Activated T-cell treated with anti-CD3 and anti-CD28 coated beads, Interleukin-2, amount 50 U/mL, for 72 hours (primary cell): ENCODE results near the gene CD80. TPM values are rescaled to one million over a fixed set of nuclear protein-coding genes. Genes with fewer than 3 reads are reported as not detected.
"Not testable (repeated sequence)": the region's sequence is repeated elsewhere in the genome, so short reads cannot be mapped to it uniquely, and the experiment has no call there.

ENCODE experiments used
- ATAC-seq, 2 donors: fragments of 150-1000 bp; cut with Tn5 transposase; replicated peaks in 1 of 2; 2 replicates each; pipeline ENCODE4 v1.10.0; 2021; ENCODE audit warnings: moderate library complexity in 2 of 2, mild to moderate bottlenecking in 1 of 2
- DNase-seq, 2 donors: peaks; one replicate each; pipeline ENCODE4 v3.0.0; 2021 to 2022; ENCODE audit warnings: mixed read lengths in 1 of 2
- H3K27ac Mint-ChIP-seq: one replicate; pipeline ENCODE4 v1.8.0; 2022; ENCODE audit warnings: mild to moderate bottlenecking, moderate library complexity, mixed read lengths
- H3K27me3 Mint-ChIP-seq: one replicate; pipeline ENCODE4 v1.8.0; 2022; ENCODE audit warnings: low read depth, mixed read lengths
- H3K36me3 Mint-ChIP-seq, 2 donors: one replicate each; pipeline ENCODE4 v1.8.0; 2022; ENCODE audit warnings: mixed read lengths in 2 of 2, mild to moderate bottlenecking in 1 of 2; ENCODE audit not compliant: insufficient read depth in 2 of 2
- H3K4me1 Mint-ChIP-seq: one replicate; pipeline ENCODE4 v1.8.0; 2022; ENCODE audit warnings: low read depth, mixed read lengths
- H3K4me3 Mint-ChIP-seq, 2 donors: one replicate each; pipeline ENCODE4 v1.8.0; 2022; ENCODE audit warnings: mild to moderate bottlenecking in 2 of 2, mixed read lengths in 2 of 2, moderate library complexity in 2 of 2
- H3K9me3 Mint-ChIP-seq, 2 donors: one replicate each; pipeline ENCODE4 v1.8.0; 2022; ENCODE audit warnings: mixed read lengths in 2 of 2
- total RNA-seq, 2 donors: library from RNA; stranded (reverse); gene quantifications; one replicate each; pipeline ENCODE4 v1.2.3, GENCODE V29; 2022

Gene CD80
- total RNA-seq, 2 donors from 2014 or later, result 8.3 to 11.9 TPM

DNA sequence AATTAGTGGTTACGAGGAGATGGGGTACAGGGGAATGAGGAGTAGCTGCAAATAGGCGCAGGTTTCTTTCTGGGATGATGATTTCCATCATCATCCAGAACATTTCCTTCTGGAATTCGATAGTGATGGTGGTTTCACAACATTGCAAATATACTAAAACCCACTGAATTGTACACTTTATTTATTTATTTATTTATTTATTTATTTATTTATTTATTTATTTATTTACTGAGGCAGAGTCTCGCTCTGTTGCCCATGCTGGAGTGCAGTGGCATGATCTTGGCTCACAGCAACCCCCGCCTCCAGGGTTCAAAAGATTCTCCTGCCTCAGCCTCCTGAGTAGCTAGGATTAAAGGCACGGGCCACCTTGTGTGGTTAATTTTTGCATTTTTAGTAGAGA lies 6.5 kb downstream of the CD80 start:
- not testable (repeated sequence) for H3K4me3 Mint-ChIP-seq, H3K9me3 Mint-ChIP-seq, H3K27me3 Mint-ChIP-seq, H3K27ac Mint-ChIP-seq, ATAC-seq, DNase-seq, H3K36me3 Mint-ChIP-seq
- peaks cover 11% of the 10 kb centered on the region for H3K4me1 Mint-ChIP-seq

DNA sequence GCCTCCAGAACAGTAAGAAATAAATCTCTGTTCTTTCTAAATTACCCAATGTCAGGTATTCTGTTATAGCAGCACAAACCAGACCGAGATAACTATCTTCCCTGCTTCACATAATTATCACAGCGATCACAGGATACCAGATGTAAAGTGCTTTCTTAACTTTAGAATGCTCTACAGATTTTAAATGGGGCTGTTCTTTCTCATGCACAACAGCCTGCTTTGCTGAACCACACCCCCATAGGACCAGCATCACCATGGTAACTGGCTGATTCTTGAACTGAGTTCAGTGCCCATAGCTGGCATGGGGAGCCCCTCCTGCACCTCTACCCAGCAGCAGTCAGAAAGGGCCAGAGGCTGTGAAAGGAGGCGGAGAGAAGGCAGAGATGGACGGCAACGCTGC lies 7.8 kb downstream of the CD80 start:
- H3K36me3 Mint-ChIP-seq, result peaks cover 0 to 1% of the 10 kb centered on the region in 2 donors
- no peak overlapping the region for H3K27ac Mint-ChIP-seq
- peaks cover 6% of the 10 kb centered on the region for H3K4me1 Mint-ChIP-seq
- no peak for DNase-seq
- H3K4me3 Mint-ChIP-seq, result no peak overlapping the region
- H3K9me3 Mint-ChIP-seq, result no peaks in the 10 kb centered on the region
- no peaks in the 10 kb centered on the region for H3K27me3 Mint-ChIP-seq
- ATAC-seq, result no peak

DNA sequence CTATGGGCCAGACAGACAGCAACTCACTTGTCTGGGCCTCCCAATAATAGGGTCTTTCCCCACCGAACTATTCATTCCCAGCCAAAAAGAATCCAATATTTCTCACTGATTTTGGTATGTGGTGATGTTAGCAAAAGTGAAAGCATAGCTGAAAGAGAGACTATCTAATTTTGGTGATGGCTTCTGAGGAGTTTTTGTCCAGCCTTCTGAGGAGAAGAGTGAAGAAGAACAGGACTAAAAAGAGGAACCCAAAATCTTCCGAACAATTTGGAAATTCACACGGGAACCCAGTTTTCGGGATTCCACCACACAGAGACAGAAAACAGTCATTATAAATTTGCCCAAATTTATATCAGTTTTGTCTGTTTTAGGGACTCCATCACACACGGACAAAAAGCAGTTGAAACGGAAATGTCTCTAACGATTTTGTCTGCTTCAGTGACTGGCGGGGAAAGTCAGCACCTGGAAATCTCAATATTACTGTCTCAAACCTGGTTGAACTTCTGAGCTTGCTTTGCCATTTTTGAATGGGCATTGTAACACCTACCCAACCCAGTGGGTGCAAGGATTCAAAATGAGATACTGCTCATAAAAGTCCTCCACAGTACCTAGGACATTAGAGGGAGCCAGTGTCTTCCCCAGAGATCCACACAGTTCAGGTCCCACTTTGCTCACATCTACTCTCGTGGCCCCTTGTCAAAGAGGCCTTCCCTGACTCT lies 9.1 kb downstream of the CD80 start:
- Mint-ChIP-seq H3K36me3 (no peaks in the 10 kb centered on the region), H3K4me1 (peaks cover under 1% of the 10 kb centered on the region), H3K27me3 (no peaks in the 10 kb centered on the region), H3K27ac (peak overlapping the region; percentile 4), H3K4me3 (no peak overlapping the region), H3K9me3 (no peaks in the 10 kb centered on the region)
- ATAC-seq (no peak), DNase-seq (no peak)

DNA sequence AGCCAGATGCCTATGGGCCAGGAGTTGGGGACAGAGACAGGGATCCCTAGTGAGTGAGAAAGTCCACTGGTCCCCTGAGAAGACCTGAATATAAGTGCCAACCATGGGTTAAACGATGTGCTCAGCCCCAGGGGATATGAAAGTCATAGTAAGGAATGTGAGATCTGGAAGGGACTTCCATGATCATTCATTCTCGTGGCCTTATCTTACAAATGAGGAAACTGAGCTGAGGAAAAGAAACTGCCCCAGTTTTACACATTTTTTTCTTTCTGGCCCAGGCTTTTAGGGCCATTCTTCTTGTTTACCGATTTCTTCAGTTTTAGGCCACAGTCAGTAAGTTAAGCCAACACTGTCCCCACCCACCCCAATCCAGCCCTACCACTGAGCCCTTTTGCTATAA lies 11.1 kb downstream of the CD80 start:
- no peak for DNase-seq
- Mint-ChIP-seq H3K27me3 (no peaks in the 10 kb centered on the region), H3K9me3 (no peaks in the 10 kb centered on the region), H3K36me3 (no peaks in the 10 kb centered on the region), H3K27ac (no peak overlapping the region), H3K4me1 (no peaks in the 10 kb centered on the region), H3K4me3 (no peak overlapping the region)
- ATAC-seq, result no peak

DNA sequence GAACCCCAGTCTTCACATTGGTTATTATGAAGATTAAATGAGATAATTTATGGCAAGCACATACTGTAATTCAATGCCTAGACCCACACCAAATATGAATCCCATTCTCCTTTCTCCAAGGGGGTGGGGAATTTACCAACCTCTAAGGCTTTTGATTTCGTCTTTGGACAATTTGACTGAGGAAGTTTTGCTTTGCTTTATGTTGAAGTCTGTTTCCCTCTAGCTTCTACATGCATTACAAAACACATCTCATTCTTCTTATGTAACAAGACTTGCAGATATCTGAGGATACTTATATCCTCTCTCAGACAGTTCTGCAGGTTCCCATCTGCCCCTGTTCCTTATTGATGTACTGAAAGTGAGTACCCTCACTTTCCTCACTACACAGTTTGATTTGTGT lies 12.2 kb downstream of the CD80 start:
- H3K4me3 Mint-ChIP-seq, result no peak overlapping the region
- no peaks in the 10 kb centered on the region for H3K36me3 Mint-ChIP-seq
- H3K9me3 Mint-ChIP-seq, result no peaks in the 10 kb centered on the region
- H3K27me3 Mint-ChIP-seq, result no peaks in the 10 kb centered on the region
- ATAC-seq, result no peak
- H3K27ac Mint-ChIP-seq, result no peak overlapping the region
- DNase-seq, result no peak
- peaks cover 5% of the 10 kb centered on the region for H3K4me1 Mint-ChIP-seq

- no peak for DNase-seq
These were observed 16.3 kb downstream of the CD80 start for GRCh38 chr3:119543147-119543546.

DNA sequence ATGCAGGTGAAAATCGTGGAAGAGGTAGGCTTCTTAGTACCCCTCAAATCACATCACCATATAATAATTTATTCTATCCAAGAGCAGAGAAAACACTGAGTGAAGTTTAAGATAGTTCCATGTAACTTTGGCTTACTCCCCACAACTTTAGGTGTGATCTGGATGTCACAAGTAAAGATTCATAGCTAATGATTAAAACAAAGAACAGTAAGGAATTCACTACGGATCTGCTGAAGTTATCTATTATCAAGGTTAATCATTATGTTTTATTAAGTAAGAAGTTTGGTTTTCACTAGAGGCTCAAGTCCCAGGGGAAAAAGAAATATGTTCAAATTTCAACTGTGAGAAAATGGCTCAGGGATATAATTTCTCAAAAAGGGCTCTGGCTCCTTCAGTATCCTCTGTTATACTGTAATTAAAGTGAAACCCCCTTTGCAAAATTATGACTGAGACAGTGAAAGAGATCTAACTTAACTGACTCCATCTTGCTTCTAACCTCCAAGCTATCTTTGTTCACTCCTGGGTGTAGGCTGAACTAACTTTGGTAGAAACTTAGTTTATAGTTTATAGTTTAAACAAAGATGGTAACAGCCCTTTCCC lies 17.1 kb downstream of the CD80 start:
- Mint-ChIP-seq H3K4me1 (peaks cover 11% of the 10 kb centered on the region), H3K27ac (no peak overlapping the region), H3K4me3 (no peak overlapping the region), H3K27me3 (no peaks in the 10 kb centered on the region), H3K36me3 (no peaks in the 10 kb centered on the region), H3K9me3 (no peaks in the 10 kb centered on the region)
- no peak for DNase-seq
- ATAC-seq, result no peak

More at GRCh38 chr3:119543147-119543546, 16.3 kb downstream of the CD80 start:
- Mint-ChIP-seq H3K27me3 (no peaks in the 10 kb centered on the region), H3K4me1 (peaks cover 11% of the 10 kb centered on the region), H3K4me3 (no peak overlapping the region), H3K27ac (no peak overlapping the region), H3K9me3 (no peaks in the 10 kb centered on the region), H3K36me3 (no peaks in the 10 kb centered on the region)
- no peak for ATAC-seq

GRCh38 chr3:119541547-119541946 lies 17.9 kb downstream of the CD80 start:
- Mint-ChIP-seq H3K27me3 (no peaks in the 10 kb centered on the region), H3K36me3 (no peaks in the 10 kb centered on the region), H3K9me3 (no peaks in the 10 kb centered on the region), H3K4me3 (no peak overlapping the region), H3K4me1 (peaks cover 11% of the 10 kb centered on the region), H3K27ac (no peak overlapping the region)
- no peak for DNase-seq
- ATAC-seq, result no peak

DNA sequence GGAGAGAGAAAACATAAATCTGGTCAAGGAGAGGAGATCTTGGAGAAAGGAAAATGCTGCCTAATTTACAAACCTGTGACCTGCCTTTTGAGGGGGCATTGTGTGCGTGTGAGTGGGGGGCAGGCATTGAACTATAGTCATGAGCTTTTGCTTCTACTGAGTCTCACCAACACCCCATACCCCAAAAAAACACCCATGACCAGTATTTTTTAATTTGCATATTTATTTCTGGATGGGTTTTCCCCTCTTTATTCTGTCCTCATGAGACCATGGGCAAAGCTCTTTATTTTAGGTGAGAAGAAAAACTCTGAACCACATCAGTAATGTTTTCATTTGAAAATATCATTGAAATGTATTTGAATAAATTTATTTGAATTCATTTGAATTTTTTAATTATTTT lies 20.6 kb downstream of the CD80 start:
- Mint-ChIP-seq H3K4me3 (no peak overlapping the region), H3K27ac (no peak overlapping the region), H3K9me3 (no peaks in the 10 kb centered on the region), H3K27me3 (no peaks in the 10 kb centered on the region), H3K36me3 (no peaks in the 10 kb centered on the region), H3K4me1 (peaks cover 11% of the 10 kb centered on the region)
- ATAC-seq (no peak), DNase-seq (no peak)

GRCh38 chr3:119536757-119537156 lies 22.7 kb downstream of the CD80 start:
- H3K9me3 Mint-ChIP-seq, result no peaks in the 10 kb centered on the region
- H3K36me3 Mint-ChIP-seq, result no peaks in the 10 kb centered on the region
- no peak for ATAC-seq
- DNase-seq, result no peak
- no peaks in the 10 kb centered on the region for H3K27me3 Mint-ChIP-seq
- no peak overlapping the region for H3K4me3 Mint-ChIP-seq
- H3K27ac Mint-ChIP-seq, result no peak overlapping the region
- H3K4me1 Mint-ChIP-seq, result peaks cover 3% of the 10 kb centered on the region

DNA sequence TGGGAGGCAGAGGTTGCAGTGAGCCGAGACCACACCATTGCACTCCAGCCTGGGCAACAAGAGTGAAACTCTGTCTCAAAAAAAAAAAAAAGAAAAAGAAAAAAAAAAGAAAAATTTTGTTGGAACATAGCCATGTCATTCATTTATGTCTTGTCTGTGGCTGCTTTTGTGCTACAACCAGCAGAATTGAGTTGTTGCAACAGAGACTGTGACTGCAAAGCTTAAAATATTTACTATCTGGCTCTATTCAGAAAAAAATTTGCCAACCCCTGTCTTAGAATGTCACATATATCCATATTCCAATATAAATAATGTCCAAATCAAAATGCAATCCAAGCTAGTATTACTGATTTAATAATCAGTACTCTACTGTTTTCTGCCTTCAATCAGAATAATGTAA lies 25.1 kb downstream of the CD80 start:
- H3K4me3 Mint-ChIP-seq, result no peak overlapping the region
- H3K27me3 Mint-ChIP-seq, result no peaks in the 10 kb centered on the region
- no peaks in the 10 kb centered on the region for H3K36me3 Mint-ChIP-seq
- ATAC-seq (no peak), DNase-seq (no peak)
- no peak overlapping the region for H3K27ac Mint-ChIP-seq
- no peaks in the 10 kb centered on the region for H3K4me1 Mint-ChIP-seq
- no peaks in the 10 kb centered on the region for H3K9me3 Mint-ChIP-seq

DNA sequence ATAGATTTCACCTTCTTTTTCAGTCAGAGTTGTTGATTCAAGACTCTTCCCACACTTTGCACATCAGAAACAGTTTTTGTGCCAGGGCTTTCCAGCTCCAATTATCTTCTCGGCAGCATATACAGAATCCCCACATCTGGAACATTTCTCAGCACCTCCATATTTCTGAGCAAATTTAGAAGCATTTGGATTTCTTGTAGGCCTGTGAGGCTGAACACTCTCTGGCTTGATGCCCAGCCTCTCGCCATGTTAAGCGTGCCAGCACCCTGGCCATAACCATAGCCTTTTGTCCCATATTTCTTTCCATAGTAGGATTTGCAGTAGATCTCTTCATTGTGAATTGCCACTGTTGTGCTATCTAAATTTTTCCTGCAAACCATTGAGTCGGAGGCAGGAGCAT lies 28.3 kb downstream of the CD80 start:
- ATAC-seq (no peak), DNase-seq (no peak)
- Mint-ChIP-seq H3K4me1 (no peaks in the 10 kb centered on the region), H3K4me3 (no peak overlapping the region), H3K27me3 (no peaks in the 10 kb centered on the region), H3K9me3 (no peaks in the 10 kb centered on the region), H3K27ac (no peak overlapping the region), H3K36me3 (peaks cover 0 to 2% of the 10 kb centered on the region in 2 donors)

DNA sequence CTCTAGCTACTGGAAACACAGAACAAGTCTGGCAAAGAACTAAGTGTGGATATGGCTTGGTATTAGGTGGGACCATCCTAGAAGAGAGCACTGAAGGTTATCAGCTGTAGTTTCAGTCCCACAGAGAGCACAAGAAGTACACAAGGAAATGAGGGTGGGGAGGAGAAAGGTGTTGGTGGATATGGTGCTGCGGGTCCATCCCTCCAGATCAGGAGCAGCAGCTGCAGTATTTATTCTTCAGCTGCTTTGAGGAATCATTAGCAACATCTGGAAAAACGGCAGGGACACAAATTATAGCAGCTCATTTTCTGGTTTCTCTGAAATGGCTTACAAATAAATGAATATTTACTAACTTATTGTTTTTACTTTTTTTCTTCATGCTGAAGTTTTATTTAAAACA lies 29.0 kb downstream of the CD80 start:
- H3K27me3 Mint-ChIP-seq, result no peaks in the 10 kb centered on the region
- H3K27ac Mint-ChIP-seq, result no peak overlapping the region
- DNase-seq (no peak), ATAC-seq (no peak)
- H3K9me3 Mint-ChIP-seq, result no peaks in the 10 kb centered on the region
- no peaks in the 10 kb centered on the region for H3K4me1 Mint-ChIP-seq
- H3K4me3 Mint-ChIP-seq, result no peak overlapping the region
- peaks cover 0 to 2% of the 10 kb centered on the region in 2 donors for H3K36me3 Mint-ChIP-seq

GRCh38 chr3:119529883-119530282 lies 29.5 kb downstream of the CD80 start:
- H3K27ac Mint-ChIP-seq, result no peak overlapping the region
- no peaks in the 10 kb centered on the region for H3K27me3 Mint-ChIP-seq
- H3K4me1 Mint-ChIP-seq, result no peaks in the 10 kb centered on the region
- DNase-seq (no peak), ATAC-seq (no peak)
- H3K36me3 Mint-ChIP-seq, result peaks cover 0 to 2% of the 10 kb centered on the region in 2 donors
- no peaks in the 10 kb centered on the region for H3K9me3 Mint-ChIP-seq
- no peak overlapping the region for H3K4me3 Mint-ChIP-seq
